ENCODE results near the gene DRG2. TPM values are rescaled to one million over a fixed set of nuclear protein-coding genes. Genes with fewer than 3 reads are reported as not detected.

The DRG2 gene
- total and polyA plus RNA-seq, 10 of the 15 experiments (the other 5 are each of a cell fraction or from before 2014, with no cell fraction given) = 9.1 to 64.8 (median 45.7) TPM

DNA sequence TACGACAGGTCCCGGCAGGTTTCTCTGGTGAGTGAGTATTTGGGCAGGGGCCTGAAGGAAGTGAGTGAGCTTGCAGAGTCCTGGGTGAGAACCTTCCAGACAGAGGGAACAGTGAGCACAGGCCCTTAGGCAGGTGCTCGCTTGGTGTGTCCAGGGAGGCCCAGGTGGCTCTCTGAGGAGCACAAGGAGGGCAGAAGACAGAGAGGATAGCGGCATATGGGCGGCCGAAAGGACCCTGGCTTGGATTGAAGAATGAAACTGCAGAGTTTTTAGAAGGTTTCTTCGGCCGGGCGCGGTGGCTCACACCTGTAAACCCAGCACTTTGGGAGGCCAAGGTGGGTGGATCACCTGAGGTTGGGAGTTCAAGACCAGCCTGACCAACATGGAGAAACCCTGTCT is 6.7 kb downstream of the DRG2 start (continued):
- TF ChIP-seq SRF (IDR thresholded peaks at IDR 0.05; ENCODE audit: low read depth in 2 of 2, low read length in 2 of 2) (no peak), DPF2 (IDR thresholded peaks at IDR 0.05) (no peak), MXI1 (IDR thresholded peaks at IDR 0.05; ENCODE audit: low read depth, low read length) (no peak), TCF12 (IDR thresholded peaks at IDR 0.05; ENCODE audit: low read depth, low read length) (no peak), BMI1 (IDR thresholded peaks at IDR 0.05; ENCODE audit: borderline replicate concordance) (no peak), RAD51 (IDR thresholded peaks at IDR 0.05) (no peak)
- TF ChIP-seq, protein P1, sequence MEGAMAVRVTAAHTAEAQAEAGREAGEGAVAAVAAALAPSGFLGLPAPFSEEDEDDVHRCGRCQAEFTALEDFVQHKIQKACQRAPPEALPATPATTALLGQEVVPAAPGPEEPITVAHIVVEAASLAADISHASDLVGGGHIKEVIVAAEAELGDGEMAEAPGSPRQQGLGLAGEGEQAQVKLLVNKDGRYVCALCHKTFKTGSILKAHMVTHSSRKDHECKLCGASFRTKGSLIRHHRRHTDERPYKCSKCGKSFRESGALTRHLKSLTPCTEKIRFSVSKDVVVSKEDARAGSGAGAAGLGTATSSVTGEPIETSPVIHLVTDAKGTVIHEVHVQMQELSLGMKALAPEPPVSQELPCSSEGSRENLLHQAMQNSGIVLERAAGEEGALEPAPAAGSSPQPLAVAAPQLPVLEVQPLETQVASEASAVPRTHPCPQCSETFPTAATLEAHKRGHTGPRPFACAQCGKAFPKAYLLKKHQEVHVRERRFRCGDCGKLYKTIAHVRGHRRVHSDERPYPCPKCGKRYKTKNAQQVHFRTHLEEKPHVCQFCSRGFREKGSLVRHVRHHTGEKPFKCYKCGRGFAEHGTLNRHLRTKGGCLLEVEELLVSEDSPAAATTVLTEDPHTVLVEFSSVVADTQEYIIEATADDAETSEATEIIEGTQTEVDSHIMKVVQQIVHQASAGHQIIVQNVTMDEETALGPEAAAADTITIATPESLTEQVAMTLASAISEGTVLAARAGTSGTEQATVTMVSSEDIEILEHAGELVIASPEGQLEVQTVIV (IDR thresholded peaks at IDR 0.05; ENCODE audit: borderline replicate concordance, partially characterized antibody) = no peak
- TF ChIP-seq, protein P2, sequence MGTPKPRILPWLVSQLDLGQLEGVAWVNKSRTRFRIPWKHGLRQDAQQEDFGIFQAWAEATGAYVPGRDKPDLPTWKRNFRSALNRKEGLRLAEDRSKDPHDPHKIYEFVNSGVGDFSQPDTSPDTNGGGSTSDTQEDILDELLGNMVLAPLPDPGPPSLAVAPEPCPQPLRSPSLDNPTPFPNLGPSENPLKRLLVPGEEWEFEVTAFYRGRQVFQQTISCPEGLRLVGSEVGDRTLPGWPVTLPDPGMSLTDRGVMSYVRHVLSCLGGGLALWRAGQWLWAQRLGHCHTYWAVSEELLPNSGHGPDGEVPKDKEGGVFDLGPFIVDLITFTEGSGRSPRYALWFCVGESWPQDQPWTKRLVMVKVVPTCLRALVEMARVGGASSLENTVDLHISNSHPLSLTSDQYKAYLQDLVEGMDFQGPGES (IDR thresholded peaks at IDR 0.05) = no peak

DNA sequence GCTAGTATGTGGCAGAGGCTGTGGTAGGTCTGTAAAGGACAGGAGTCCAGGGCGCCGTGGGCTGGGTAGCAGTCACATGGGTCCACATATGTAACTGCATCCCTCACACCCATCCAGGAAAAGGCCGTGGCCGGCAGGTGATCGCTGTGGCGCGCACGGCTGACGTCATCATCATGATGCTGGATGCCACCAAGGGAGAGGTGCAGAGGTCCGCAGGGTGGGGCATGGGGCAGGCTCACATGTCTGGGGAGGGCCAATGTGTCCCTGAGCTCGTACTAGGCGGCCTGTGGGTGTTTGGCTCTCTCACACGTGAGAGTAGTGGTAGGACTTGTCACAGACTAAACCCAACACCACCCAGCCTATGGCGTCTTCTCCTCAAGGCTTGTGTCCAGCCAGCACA is 11.8 kb downstream of the DRG2 start:
- Histone ChIP-seq H3K4me3 (no peak overlapping the region), H3K27me3 (replicated peaks in 1 of 2; ENCODE audit: control insufficient read depth in 2 of 2, insufficient read depth in 2 of 2, low read length in 1 of 2) (no peaks in the 10 kb centered on the region), H2AFZ (ENCODE audit: control insufficient read depth, low read depth, low read length) (no peak overlapping the region), H3K9me3 (replicated peaks; ENCODE audit: control insufficient read depth, insufficient read depth, low read length) (no peaks in the 10 kb centered on the region), H3K9ac (ENCODE audit: control insufficient read depth, insufficient read depth, low read length) (no peak overlapping the region), H3K4me1 (ENCODE audit: control insufficient read depth, insufficient read depth, low read length) (no peaks in the 10 kb centered on the region), H3K27ac (ENCODE audit: control insufficient read depth, insufficient read depth) (no peak overlapping the region), H4K20me1 (ENCODE audit: control insufficient read depth, insufficient read depth) (no peaks in the 10 kb centered on the region), H3K36me3 (ENCODE audit: control insufficient read depth in 2 of 2, insufficient read depth in 2 of 2, low read length in 1 of 2) (peaks cover 11 to 15% of the 10 kb centered on the region in 2 experiments), H3K4me2 (ENCODE audit: control insufficient read depth, insufficient read depth) (no peak overlapping the region), H3K79me2 (ENCODE audit: control insufficient read depth, insufficient read depth, low read length) (no peaks in the 10 kb centered on the region)
- DNase-seq (ENCODE audit: low read depth, low spot score) (no peak), ATAC-seq (no peak), FAIRE-seq (no peak)
- no TSS peak for BruUV-seq (replicated peaks)
- 93% methylated on average over 14 of the region's 14 CpGs for WGBS (ENCODE audit: insufficient coverage, insufficient replicate concordance, low lambda C conversion rate, missing lambda C conversion rate)
- POLR2A ChIA-PET = no interaction called here
- RAD21 ChIA-PET (ENCODE audit: unreplicated experiment) = no interaction called here
- intact Hi-C loops (cut with micrococcal nuclease; ENCODE audit: unreplicated experiment) = no loop called here
- CTCF ChIA-PET = no interaction called here
- in situ Hi-C loops (cut with MboI) = no loop called here
- TF ChIP-seq RELA (IDR thresholded peaks at IDR 0.05; ENCODE audit: borderline replicate concordance, partially characterized antibody) (no peak), STAT3 (IDR thresholded peaks at IDR 0.05; ENCODE audit: low read depth, low read length) (no peak), NR2F1 (conservative IDR thresholded peaks at IDR 0.05) (no peak), GABPA (IDR thresholded peaks at IDR 0.05; ENCODE audit: low read depth) (no peak), MXI1 (IDR thresholded peaks at IDR 0.05; ENCODE audit: low read depth, low read length) (no peak), TCF12 (IDR thresholded peaks at IDR 0.05; ENCODE audit: low read depth, low read length) (no peak)
- TF ChIP-seq, protein P3, sequence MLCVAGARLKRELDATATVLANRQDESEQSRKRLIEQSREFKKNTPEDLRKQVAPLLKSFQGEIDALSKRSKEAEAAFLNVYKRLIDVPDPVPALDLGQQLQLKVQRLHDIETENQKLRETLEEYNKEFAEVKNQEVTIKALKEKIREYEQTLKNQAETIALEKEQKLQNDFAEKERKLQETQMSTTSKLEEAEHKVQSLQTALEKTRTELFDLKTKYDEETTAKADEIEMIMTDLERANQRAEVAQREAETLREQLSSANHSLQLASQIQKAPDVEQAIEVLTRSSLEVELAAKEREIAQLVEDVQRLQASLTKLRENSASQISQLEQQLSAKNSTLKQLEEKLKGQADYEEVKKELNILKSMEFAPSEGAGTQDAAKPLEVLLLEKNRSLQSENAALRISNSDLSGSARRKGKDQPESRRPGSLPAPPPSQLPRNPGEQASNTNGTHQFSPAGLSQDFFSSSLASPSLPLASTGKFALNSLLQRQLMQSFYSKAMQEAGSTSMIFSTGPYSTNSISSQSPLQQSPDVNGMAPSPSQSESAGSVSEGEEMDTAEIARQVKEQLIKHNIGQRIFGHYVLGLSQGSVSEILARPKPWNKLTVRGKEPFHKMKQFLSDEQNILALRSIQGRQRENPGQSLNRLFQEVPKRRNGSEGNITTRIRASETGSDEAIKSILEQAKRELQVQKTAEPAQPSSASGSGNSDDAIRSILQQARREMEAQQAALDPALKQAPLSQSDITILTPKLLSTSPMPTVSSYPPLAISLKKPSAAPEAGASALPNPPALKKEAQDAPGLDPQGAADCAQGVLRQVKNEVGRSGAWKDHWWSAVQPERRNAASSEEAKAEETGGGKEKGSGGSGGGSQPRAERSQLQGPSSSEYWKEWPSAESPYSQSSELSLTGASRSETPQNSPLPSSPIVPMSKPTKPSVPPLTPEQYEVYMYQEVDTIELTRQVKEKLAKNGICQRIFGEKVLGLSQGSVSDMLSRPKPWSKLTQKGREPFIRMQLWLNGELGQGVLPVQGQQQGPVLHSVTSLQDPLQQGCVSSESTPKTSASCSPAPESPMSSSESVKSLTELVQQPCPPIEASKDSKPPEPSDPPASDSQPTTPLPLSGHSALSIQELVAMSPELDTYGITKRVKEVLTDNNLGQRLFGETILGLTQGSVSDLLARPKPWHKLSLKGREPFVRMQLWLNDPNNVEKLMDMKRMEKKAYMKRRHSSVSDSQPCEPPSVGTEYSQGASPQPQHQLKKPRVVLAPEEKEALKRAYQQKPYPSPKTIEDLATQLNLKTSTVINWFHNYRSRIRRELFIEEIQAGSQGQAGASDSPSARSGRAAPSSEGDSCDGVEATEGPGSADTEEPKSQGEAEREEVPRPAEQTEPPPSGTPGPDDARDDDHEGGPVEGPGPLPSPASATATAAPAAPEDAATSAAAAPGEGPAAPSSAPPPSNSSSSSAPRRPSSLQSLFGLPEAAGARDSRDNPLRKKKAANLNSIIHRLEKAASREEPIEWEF (IDR thresholded peaks at IDR 0.05; ENCODE audit: insufficient replicate concordance, low read depth, low read length) = no peak
- SMC1A ChIA-PET (ENCODE audit: uncharacterized antibody, unreplicated experiment) = no interaction called here
